ENCODE data around the gene UGT1A5.

- TF ChIP-seq TOE1 (CRISPR knock-in tag; IDR thresholded peaks at IDR 0.05) (no peak), TFDP1 (CRISPR knock-in tag; IDR thresholded peaks at IDR 0.05; ENCODE audit: borderline replicate concordance) (no peak), MAFG (CRISPR knock-in tag; IDR thresholded peaks at IDR 0.05) (no peak), HMGXB4 (CRISPR knock-in tag; IDR thresholded peaks at IDR 0.05; ENCODE audit: borderline replicate concordance in 1 of 2, low read depth in 1 of 2) (no peak), MLX (CRISPR knock-in tag; IDR thresholded peaks at IDR 0.05) (no peak), ESRRA (CRISPR knock-in tag; IDR thresholded peaks at IDR 0.05; ENCODE audit: low read depth) (no peak), ZNF629 (CRISPR knock-in tag; conservative IDR thresholded peaks at IDR 0.05) (no peak), NPAS2 (CRISPR knock-in tag; IDR thresholded peaks at IDR 0.05; ENCODE audit: borderline replicate concordance) (no peak), ZSCAN5A (CRISPR knock-in tag; IDR thresholded peaks at IDR 0.05; ENCODE audit: borderline replicate concordance) (no peak)
These were observed 22.3 kb upstream of the UGT1A5 start for GRCh38 chr2:233690444-233690843.

Data from HepG2 (cell line).